ENCODE results near the gene OR11L1. TPM values are rescaled to one million over a fixed set of nuclear protein-coding genes. Genes with fewer than 3 reads are reported as not detected.

Gene OR11L1
- total RNA-seq, 1 experiment from 2014 or later: not detected

- Mint-ChIP-seq H3K4me1 (ENCODE audit: low read depth, unreplicated experiment) (no peaks in the 10 kb centered on the region), H3K4me3 (ENCODE audit: unreplicated experiment) (no peak overlapping the region), H3K27ac (ENCODE audit: unreplicated experiment) (no peak overlapping the region), H3K9me3 (ENCODE audit: unreplicated experiment) (no peaks in the 10 kb centered on the region), H3K27me3 (ENCODE audit: insufficient read depth, unreplicated experiment) (no peaks in the 10 kb centered on the region), H3K36me3 (ENCODE audit: insufficient read depth, unreplicated experiment) (no peaks in the 10 kb centered on the region)
- H3K27me3 ChIP-seq (replicated peaks; ENCODE audit: control insufficient read depth, insufficient read depth, low read length): no peaks in the 10 kb centered on the region
- BruUV-seq (replicated peaks): no TSS peak
- H3K9me3 ChIP-seq: no peaks in the 10 kb centered on the region; the same call in 1 of the 2 replicates
- ChIA-PET POLR2A (no interaction called here), CTCF (no interaction called here)
- no peak for DNase-seq
- H3K36me3 ChIP-seq (ENCODE audit: control insufficient read depth, insufficient read depth, low read length): no peaks in the 10 kb centered on the region
- no peak for TF ChIP-seq CTCF (IDR thresholded peaks at IDR 0.05; ENCODE audit: insufficient read depth in 1 of 2, low read depth in 1 of 2, low read length in 1 of 2, severe bottlenecking in 1 of 2, unreplicated experiment in 1 of 2)
- H3K4me1 ChIP-seq: no peaks in the 10 kb centered on the region
- intact Hi-C loops (cut with micrococcal nuclease; ENCODE audit: unreplicated experiment): no loop called here
- no peak overlapping the region for H3K4me3 ChIP-seq (ENCODE audit: low read depth, low read length)
These were observed 4.0 kb upstream of the OR11L1 start for GRCh38 chr1:247845693-247846017.

- Mint-ChIP-seq H3K4me1 (ENCODE audit: low read depth, unreplicated experiment) (no peaks in the 10 kb centered on the region), H3K4me3 (ENCODE audit: unreplicated experiment) (no peak overlapping the region), H3K36me3 (ENCODE audit: insufficient read depth, unreplicated experiment) (no peaks in the 10 kb centered on the region), H3K27me3 (ENCODE audit: insufficient read depth, unreplicated experiment) (no peaks in the 10 kb centered on the region), H3K9me3 (ENCODE audit: unreplicated experiment) (no peaks in the 10 kb centered on the region), H3K27ac (ENCODE audit: unreplicated experiment) (no peak overlapping the region)
- Histone ChIP-seq H3K4me3 (ENCODE audit: low read depth, low read length) (no peak overlapping the region), H3K4me1 (no peaks in the 10 kb centered on the region), H3K36me3 (ENCODE audit: control insufficient read depth, insufficient read depth, low read length) (no peaks in the 10 kb centered on the region), H3K27me3 (replicated peaks; ENCODE audit: control insufficient read depth, insufficient read depth, low read length) (no peaks in the 10 kb centered on the region), H3K9me3 (no peaks in the 10 kb centered on the region; the same call in 1 of the 2 replicates)
- no peak for TF ChIP-seq CTCF (IDR thresholded peaks at IDR 0.05; ENCODE audit: insufficient read depth in 1 of 2, low read depth in 1 of 2, low read length in 1 of 2, severe bottlenecking in 1 of 2, unreplicated experiment in 1 of 2)
- no peak for DNase-seq
- intact Hi-C loops (cut with micrococcal nuclease; ENCODE audit: unreplicated experiment): no loop called here
- no TSS peak for BruUV-seq (replicated peaks)
- ChIA-PET CTCF (no interaction called here), POLR2A (no interaction called here)
These were observed 3.5 kb upstream of the OR11L1 start for GRCh38 chr1:247845011-247845692.

GRCh38 chr1:247843411-247843810, 1.7 kb upstream of the OR11L1 start:
- CTCF ChIA-PET: no interaction called here

More at GRCh38 chr1:247843411-247843810, 1.7 kb upstream of the OR11L1 start:
- no peaks in the 10 kb centered on the region for H3K27me3 ChIP-seq (replicated peaks; ENCODE audit: control insufficient read depth, insufficient read depth, low read length)
- POLR2A ChIA-PET: no interaction called here
- intact Hi-C loops (cut with micrococcal nuclease; ENCODE audit: unreplicated experiment): no loop called here
- Mint-ChIP-seq H3K4me3 (ENCODE audit: unreplicated experiment) (no peak overlapping the region), H3K4me1 (ENCODE audit: low read depth, unreplicated experiment) (no peaks in the 10 kb centered on the region), H3K36me3 (ENCODE audit: insufficient read depth, unreplicated experiment) (no peaks in the 10 kb centered on the region), H3K27ac (ENCODE audit: unreplicated experiment) (no peak overlapping the region), H3K27me3 (ENCODE audit: insufficient read depth, unreplicated experiment) (no peaks in the 10 kb centered on the region), H3K9me3 (ENCODE audit: unreplicated experiment) (peaks cover 4% of the 10 kb centered on the region)
- TF ChIP-seq CTCF (IDR thresholded peaks at IDR 0.05; ENCODE audit: insufficient read depth in 1 of 2, low read depth in 1 of 2, low read length in 1 of 2, severe bottlenecking in 1 of 2, unreplicated experiment in 1 of 2): no peak
- no peaks in the 10 kb centered on the region for H3K36me3 ChIP-seq (ENCODE audit: control insufficient read depth, insufficient read depth, low read length)
- no peak overlapping the region for H3K4me3 ChIP-seq (ENCODE audit: low read depth, low read length)
- H3K9me3 ChIP-seq: no peaks in the 10 kb centered on the region; the same call in 1 of the 2 replicates
- BruUV-seq (replicated peaks): no TSS peak
- H3K4me1 ChIP-seq: no peaks in the 10 kb centered on the region
- DNase-seq: no peak
